ENCODE data around the gene TMEM178B.

GRCh38 chr7:141220263-141220880, 146.5 kb downstream of the TMEM178B start:
- TF ChIP-seq POLR2A (IDR thresholded peaks at IDR 0.05) = no peak
- peak in 4 of 6 experiments; percentile 16 to 49 (median 38) for TF ChIP-seq CTCF (IDR thresholded peaks at IDR 0.05)

Measured in thyroid gland (tissue), 4 donors.